ENCODE data around the gene NPC1L1. TPM values are rescaled to one million over a fixed set of nuclear protein-coding genes. Genes with fewer than 3 reads are reported as not detected.
A peak's percentile ranks its signal among the peaks of the same experiment; 100 is the strongest.

The NPC1L1 gene
- total and polyA plus RNA-seq, 2 donors (not counting 1 experiment from before 2014, with no cell fraction given), result 0.07 TPM; not detected in 1

DNA sequence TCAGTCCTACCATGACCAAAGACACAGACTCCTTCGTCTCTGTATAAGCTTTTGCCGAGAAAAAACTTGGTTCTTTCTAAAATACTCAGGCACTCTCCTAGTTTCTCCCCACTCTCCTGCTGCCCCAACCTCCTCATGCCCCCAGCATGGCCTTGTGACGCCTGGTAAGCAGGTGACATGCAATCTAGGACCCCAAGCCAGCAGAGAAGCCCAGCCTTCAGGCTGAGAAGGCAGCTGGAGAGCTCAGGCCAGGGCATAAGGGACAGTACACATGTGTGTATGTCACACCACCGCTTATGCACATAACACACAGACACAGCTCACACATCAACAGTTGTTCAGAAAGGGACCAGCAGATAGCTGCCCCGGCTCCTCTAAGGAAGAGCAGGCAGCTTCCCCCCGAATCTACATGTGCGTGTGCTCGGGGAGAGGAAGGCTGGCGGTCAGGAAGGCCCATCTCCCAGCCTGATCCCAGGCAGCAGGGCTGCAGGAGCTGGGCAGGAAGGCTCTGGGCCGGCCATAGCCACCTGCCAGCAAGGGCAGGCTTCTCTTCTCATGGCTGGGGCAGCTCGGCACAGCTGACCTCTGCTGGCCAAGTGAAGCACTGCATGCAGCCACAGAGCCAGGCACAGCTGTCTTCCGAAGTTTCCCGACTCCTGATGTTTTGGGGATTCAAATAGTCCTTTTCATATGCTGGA, 24.1 kb upstream of the NPC1L1 start:
- ChIA-PET POLR2A (interaction anchor here (0.6 to 1.5 kb wide), 2 partner anchors 8 to 68 kb away, joined by 4 to 7 read pairs; partner anchors contain the start of gene DDX56), CTCF (interaction anchor here (0.7 to 4.6 kb wide), 32 partner anchors 9 to 571 kb away, joined by 3 to 42 read pairs (median 4); partner anchors contain the start of genes DDX56, H2AZ2, NUDCD3 and OGDH)
- Histone ChIP-seq H3K79me2 (ENCODE audit: control insufficient read depth, insufficient read depth, low read length) (peaks cover 4% of the 10 kb centered on the region), H3K27me3 (replicated peaks in 1 of 4; ENCODE audit: control extremely low read depth in 1 of 4, control insufficient read depth in 3 of 4, insufficient read depth in 4 of 4, low read length in 3 of 4) (no peaks in the 10 kb centered on the region), H3K27ac (ENCODE audit: low read length in 2 of 2) (no peak overlapping the region), H4K20me1 (ENCODE audit: control insufficient read depth, insufficient read depth, low read length, poor library complexity, severe bottlenecking) (peaks cover 24% of the 10 kb centered on the region), H3K4me1 (ENCODE audit: control insufficient read depth in 2 of 2, insufficient read depth in 2 of 2, low read length in 2 of 2) (no peaks in the 10 kb centered on the region), H3K9ac (ENCODE audit: low read length) (no peak overlapping the region), H2AFZ (ENCODE audit: insufficient read depth, low read depth, low read length, poor library complexity, severe bottlenecking) (no peak overlapping the region), H3K4me3 (ENCODE audit: control extremely low read depth in 1 of 5, extremely low read depth in 1 of 5, insufficient read depth in 1 of 5, low read depth in 2 of 5, low read length in 4 of 5) (no peak overlapping the region), H3K4me2 (replicated peaks; ENCODE audit: low read depth, low read length, poor library complexity, severe bottlenecking) (no peak overlapping the region), H3K36me3 (replicated peaks in 1 of 2; ENCODE audit: control extremely low read depth in 1 of 2, control insufficient read depth in 1 of 2, extremely low read depth in 1 of 2, insufficient read depth in 2 of 2, low read length in 1 of 2) (peaks cover 6 to 61% of the 10 kb centered on the region in 2 experiments), H3K9me3 (ENCODE audit: control extremely low read depth in 1 of 3, control insufficient read depth in 2 of 3, insufficient read depth in 1 of 3, low read length in 2 of 3) (no peaks in the 10 kb centered on the region)
- no peak overlapping the region for H3K4me3 Mint-ChIP-seq
- no peaks in the 10 kb centered on the region for H3K27me3 Mint-ChIP-seq
- intact Hi-C loops (cut with micrococcal nuclease), result loop anchor here (1.0 to 2.0 kb wide), 2 partner anchors 74 to 324 kb away; partner anchors contain the start of gene NUDCD3
- no peak overlapping the region for H3K27ac Mint-ChIP-seq
- no peaks in the 10 kb centered on the region for H3K9me3 Mint-ChIP-seq (ENCODE audit: insufficient read depth)
- DNase-seq (peak; percentile 73), ATAC-seq (ENCODE audit: low read depth) (peak; percentile 98)
- 70% methylated on average over 13 of the region's 13 CpGs for WGBS (ENCODE audit: insufficient coverage)
- H3K4me1 Mint-ChIP-seq, result no peaks in the 10 kb centered on the region
- TF ChIP-seq CTCF (IDR thresholded peaks at IDR 0.05), result peak; percentile 98
- no peak for TF ChIP-seq EZH2 (IDR thresholded peaks at IDR 0.05; ENCODE audit: borderline replicate concordance, insufficient read depth, low read depth, low read length, poor library complexity, severe bottlenecking)

GRCh38 chr7:44564606-44565005, 23.5 kb upstream of the NPC1L1 start:
- peaks cover 4% of the 10 kb centered on the region for H3K79me2 ChIP-seq (ENCODE audit: control insufficient read depth, insufficient read depth, low read length)
- 91% methylated on average over 2 of the region's 2 CpGs for WGBS (ENCODE audit: insufficient coverage)
- no peak for ATAC-seq (ENCODE audit: low read depth)
- no peaks in the 10 kb centered on the region for H3K27me3 ChIP-seq (replicated peaks in 1 of 4; ENCODE audit: control extremely low read depth in 1 of 4, control insufficient read depth in 3 of 4, insufficient read depth in 4 of 4, low read length in 3 of 4)
- H3K4me1 Mint-ChIP-seq, result no peaks in the 10 kb centered on the region
- CTCF ChIA-PET, result interaction anchor here (0.7 to 4.6 kb wide), 20 partner anchors 10 to 571 kb away, joined by 3 to 42 read pairs (median 6); partner anchors contain the start of genes DDX56, H2AZ2 and NUDCD3
- no peak overlapping the region for H3K4me2 ChIP-seq (replicated peaks; ENCODE audit: low read depth, low read length, poor library complexity, severe bottlenecking)
- no peaks in the 10 kb centered on the region for H3K4me1 ChIP-seq (ENCODE audit: control insufficient read depth in 2 of 2, insufficient read depth in 2 of 2, low read length in 2 of 2)
- intact Hi-C loops (cut with micrococcal nuclease), result loop anchor here (1.0 to 2.0 kb wide), 2 partner anchors 74 to 323 kb away; partner anchors contain the start of gene NUDCD3
- POLR2A ChIA-PET, result interaction anchor here (0.9 to 1.5 kb wide), 2 partner anchors 9 to 187 kb away, joined by 3 to 4 read pairs; partner anchors contain the start of gene DDX56
- peaks cover 4 to 54% of the 10 kb centered on the region in 2 experiments for H3K36me3 ChIP-seq (replicated peaks in 1 of 2; ENCODE audit: control extremely low read depth in 1 of 2, control insufficient read depth in 1 of 2, extremely low read depth in 1 of 2, insufficient read depth in 2 of 2, low read length in 1 of 2)
- H3K9me3 ChIP-seq (ENCODE audit: control extremely low read depth in 1 of 3, control insufficient read depth in 2 of 3, insufficient read depth in 1 of 3, low read length in 2 of 3), result no peaks in the 10 kb centered on the region
- no peak overlapping the region for H2AFZ ChIP-seq (ENCODE audit: insufficient read depth, low read depth, low read length, poor library complexity, severe bottlenecking)
- no peaks in the 10 kb centered on the region for H3K9me3 Mint-ChIP-seq (ENCODE audit: insufficient read depth)
- H3K27me3 Mint-ChIP-seq, result no peaks in the 10 kb centered on the region
- H3K27ac ChIP-seq (ENCODE audit: low read length in 2 of 2), result no peak overlapping the region
- peaks cover 18% of the 10 kb centered on the region for H4K20me1 ChIP-seq (ENCODE audit: control insufficient read depth, insufficient read depth, low read length, poor library complexity, severe bottlenecking)
- H3K9ac ChIP-seq (ENCODE audit: low read length), result no peak overlapping the region
- TF ChIP-seq CTCF (IDR thresholded peaks at IDR 0.05), result no peak
- no peak for TF ChIP-seq EZH2 (IDR thresholded peaks at IDR 0.05; ENCODE audit: borderline replicate concordance, insufficient read depth, low read depth, low read length, poor library complexity, severe bottlenecking)
- no peak overlapping the region for H3K4me3 Mint-ChIP-seq
- no peak overlapping the region for H3K27ac Mint-ChIP-seq
- no peak overlapping the region for H3K4me3 ChIP-seq (ENCODE audit: control extremely low read depth in 1 of 5, extremely low read depth in 1 of 5, insufficient read depth in 1 of 5, low read depth in 2 of 5, low read length in 4 of 5)
- no peak for DNase-seq

Data from B cell (primary cell).